WTC11 (cell line): ENCODE data around the gene CACNA1H.

ENCODE experiments used
- CTCF ChIP-seq: fragments of 200-600 bp; IDR thresholded peaks from 2 replicates; pipeline ENCODE4 v1.8.0; 2022; ENCODE audit warnings: antibody characterized with exemption
- ELF4 ChIP-seq: sonication (generic); formaldehyde crosslinking; IDR thresholded peaks from 2 replicates; pipeline ENCODE4 v1.8.1; 2022; ENCODE audit warnings: low read depth, mild to moderate bottlenecking, moderate library complexity, missing genetic modification reagents
- MAX ChIP-seq: sonication (generic); formaldehyde crosslinking; IDR thresholded peaks from 2 replicates; pipeline ENCODE4 v1.8.0; 2022; ENCODE audit warnings: mild to moderate bottlenecking, missing genetic modification reagents
- NFYB ChIP-seq: sonication (generic); formaldehyde crosslinking; conservative IDR thresholded peaks from 2 replicates; pipeline ENCODE4 v1.8.0; 2022; ENCODE audit warnings: low read depth, missing genetic modification reagents
- ZNF138 ChIP-seq: sonication (generic); formaldehyde crosslinking; conservative IDR thresholded peaks from 2 replicates; pipeline ENCODE4 v1.8.1; 2022; ENCODE audit warnings: mild to moderate bottlenecking, moderate library complexity, missing genetic modification reagents
- TF ChIP-seq, protein P1 (sequence below): sonication (generic); formaldehyde crosslinking; IDR thresholded peaks from 2 replicates; pipeline ENCODE4 v1.8.0; 2022; ENCODE audit warnings: mild to moderate bottlenecking, missing genetic modification reagents
- TF ChIP-seq, protein P2 (sequence below): sonication (generic); formaldehyde crosslinking; IDR thresholded peaks from 2 replicates; pipeline ENCODE4 v1.8.0; 2023; ENCODE audit warnings: missing genetic modification reagents, mild to moderate bottlenecking, borderline replicate concordance

- TF ChIP-seq ZNF138: no peak
- TF ChIP-seq, protein P1, sequence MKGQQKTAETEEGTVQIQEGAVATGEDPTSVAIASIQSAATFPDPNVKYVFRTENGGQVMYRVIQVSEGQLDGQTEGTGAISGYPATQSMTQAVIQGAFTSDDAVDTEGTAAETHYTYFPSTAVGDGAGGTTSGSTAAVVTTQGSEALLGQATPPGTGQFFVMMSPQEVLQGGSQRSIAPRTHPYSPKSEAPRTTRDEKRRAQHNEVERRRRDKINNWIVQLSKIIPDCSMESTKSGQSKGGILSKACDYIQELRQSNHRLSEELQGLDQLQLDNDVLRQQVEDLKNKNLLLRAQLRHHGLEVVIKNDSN: no peak
- no peak for TF ChIP-seq NFYB (CRISPR knock-in tag)
- no peak for TF ChIP-seq CTCF
- TF ChIP-seq ELF4 (CRISPR knock-in tag): no peak
- TF ChIP-seq, protein P2, sequence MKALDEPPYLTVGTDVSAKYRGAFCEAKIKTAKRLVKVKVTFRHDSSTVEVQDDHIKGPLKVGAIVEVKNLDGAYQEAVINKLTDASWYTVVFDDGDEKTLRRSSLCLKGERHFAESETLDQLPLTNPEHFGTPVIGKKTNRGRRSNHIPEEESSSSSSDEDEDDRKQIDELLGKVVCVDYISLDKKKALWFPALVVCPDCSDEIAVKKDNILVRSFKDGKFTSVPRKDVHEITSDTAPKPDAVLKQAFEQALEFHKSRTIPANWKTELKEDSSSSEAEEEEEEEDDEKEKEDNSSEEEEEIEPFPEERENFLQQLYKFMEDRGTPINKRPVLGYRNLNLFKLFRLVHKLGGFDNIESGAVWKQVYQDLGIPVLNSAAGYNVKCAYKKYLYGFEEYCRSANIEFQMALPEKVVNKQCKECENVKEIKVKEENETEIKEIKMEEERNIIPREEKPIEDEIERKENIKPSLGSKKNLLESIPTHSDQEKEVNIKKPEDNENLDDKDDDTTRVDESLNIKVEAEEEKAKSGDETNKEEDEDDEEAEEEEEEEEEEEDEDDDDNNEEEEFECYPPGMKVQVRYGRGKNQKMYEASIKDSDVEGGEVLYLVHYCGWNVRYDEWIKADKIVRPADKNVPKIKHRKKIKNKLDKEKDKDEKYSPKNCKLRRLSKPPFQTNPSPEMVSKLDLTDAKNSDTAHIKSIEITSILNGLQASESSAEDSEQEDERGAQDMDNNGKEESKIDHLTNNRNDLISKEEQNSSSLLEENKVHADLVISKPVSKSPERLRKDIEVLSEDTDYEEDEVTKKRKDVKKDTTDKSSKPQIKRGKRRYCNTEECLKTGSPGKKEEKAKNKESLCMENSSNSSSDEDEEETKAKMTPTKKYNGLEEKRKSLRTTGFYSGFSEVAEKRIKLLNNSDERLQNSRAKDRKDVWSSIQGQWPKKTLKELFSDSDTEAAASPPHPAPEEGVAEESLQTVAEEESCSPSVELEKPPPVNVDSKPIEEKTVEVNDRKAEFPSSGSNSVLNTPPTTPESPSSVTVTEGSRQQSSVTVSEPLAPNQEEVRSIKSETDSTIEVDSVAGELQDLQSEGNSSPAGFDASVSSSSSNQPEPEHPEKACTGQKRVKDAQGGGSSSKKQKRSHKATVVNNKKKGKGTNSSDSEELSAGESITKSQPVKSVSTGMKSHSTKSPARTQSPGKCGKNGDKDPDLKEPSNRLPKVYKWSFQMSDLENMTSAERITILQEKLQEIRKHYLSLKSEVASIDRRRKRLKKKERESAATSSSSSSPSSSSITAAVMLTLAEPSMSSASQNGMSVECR (CRISPR knock-in tag): no peak
- TF ChIP-seq MAX (CRISPR knock-in tag): no peak
These were observed 55.4 kb downstream of the CACNA1H start for GRCh38 chr16:1208239-1208830.
